HEK293 (cell line): ENCODE results near the gene MLLT6.

Experiments used
- CTCF ChIA-PET: fragments of 350-600 bp; formaldehyde crosslinking; extraction: SDS; loops from one replicate; lab custom pipeline; 2021; ENCODE audit warnings: antibody characterized with exemption; lab: Yijun Ruan, JAX
- POLR2A ChIA-PET: fragments of 300-600 bp; formaldehyde crosslinking; extraction: SDS; loops from one replicate; lab custom pipeline; 2020; ENCODE audit warnings: antibody characterized with exemption, inconsistent platforms; lab: Yijun Ruan, JAX
- H3K27ac ChIP-seq: fragments of 200-500 bp; sonication (Bioruptor generic); 2 replicates; pipeline ENCODE4 v1.5.1; 2014; ENCODE audit warnings: low read depth, low read length, control low read depth, inconsistent platforms; ENCODE audit errors: extremely low read depth
- H3K36me3 ChIP-seq, 2 experiments: fragments of 200-500 bp in 1 of 2; sonication (Bioruptor generic) in 1 of 2; 1 replicate in 1 of 2; 2 replicates in 1 of 2; pipeline ENCODE4 v1.5.1; 2014 to 2017; ENCODE audit warnings: inconsistent platforms in 2 of 2, low read length in 2 of 2; ENCODE audit not compliant: control insufficient read depth in 2 of 2, insufficient read depth in 1 of 2
- H3K4me1 ChIP-seq: fragments of 200-500 bp; sonication (Bioruptor generic); 2 replicates; pipeline ENCODE4 v1.5.1; 2014; ENCODE audit warnings: mild to moderate bottlenecking, low read length, inconsistent platforms; ENCODE audit not compliant: control insufficient read depth, insufficient read depth
- H3K4me3 ChIP-seq: 2 replicates; pipeline ENCODE4 v1.5.1; 2011; ENCODE audit warnings: low read depth, mild to moderate bottlenecking, control low read depth, low read length, moderate library complexity
- H3K9me3 ChIP-seq: fragments of 200-500 bp; sonication (Bioruptor generic); 2 replicates; pipeline ENCODE4 v1.5.1; 2014; ENCODE audit warnings: low read depth, low read length, inconsistent platforms; ENCODE audit not compliant: control insufficient read depth, insufficient read depth
- BCL11A ChIP-seq: fragments of 450-650 bp; formaldehyde crosslinking; IDR thresholded peaks from 2 replicates; pipeline ENCODE4 v1.5.1; 2016; ENCODE audit warnings: low read depth, missing biosample characterization, missing genetic modification characterization
- BCL11B ChIP-seq: fragments of 450-650 bp; formaldehyde crosslinking; IDR thresholded peaks from 2 replicates; pipeline ENCODE4 v1.5.1; 2016; ENCODE audit warnings: low read depth, missing biosample characterization, missing genetic modification characterization
- HOXC10 ChIP-seq: sonication (generic); formaldehyde crosslinking; IDR thresholded peaks from 2 replicates; pipeline ENCODE4 v1.8.1; 2023; ENCODE audit warnings: mild to moderate bottlenecking, missing genetic modification reagents
- KLF8 ChIP-seq: fragments of 450-650 bp; formaldehyde crosslinking; IDR thresholded peaks from 2 replicates; pipeline ENCODE4 v1.5.1; 2016; ENCODE audit warnings: missing biosample characterization, missing genetic modification characterization
- KLF9 ChIP-seq: fragments of 450-650 bp; formaldehyde crosslinking; IDR thresholded peaks from 2 replicates; pipeline ENCODE4 v1.5.1; 2016; ENCODE audit warnings: missing biosample characterization, missing genetic modification characterization, low read depth
- OVOL3 ChIP-seq: fragments of 450-650 bp; formaldehyde crosslinking; IDR thresholded peaks from 2 replicates; pipeline ENCODE4 v1.5.1; 2016; ENCODE audit warnings: missing biosample characterization, missing genetic modification characterization
- SALL2 ChIP-seq: fragments of 450-650 bp; formaldehyde crosslinking; IDR thresholded peaks from 2 replicates; pipeline ENCODE4 v1.5.0; 2017; ENCODE audit warnings: missing biosample characterization, mild to moderate bottlenecking, missing genetic modification characterization, borderline replicate concordance
- TSHZ1 ChIP-seq: fragments of 450-650 bp; formaldehyde crosslinking; IDR thresholded peaks from 2 replicates; pipeline ENCODE4 v1.5.1; 2016; ENCODE audit warnings: missing biosample characterization, missing genetic modification characterization, borderline replicate concordance
- ZBTB11 ChIP-seq: fragments of 450-650 bp; formaldehyde crosslinking; conservative IDR thresholded peaks from 2 replicates; pipeline ENCODE4 v1.5.1; 2016; ENCODE audit warnings: low read depth, missing biosample characterization, missing genetic modification characterization
- ZBTB48 ChIP-seq: fragments of 450-650 bp; formaldehyde crosslinking; IDR thresholded peaks from 2 replicates; pipeline ENCODE4 v1.5.1; 2016; ENCODE audit warnings: missing biosample characterization, missing genetic modification characterization
- ZNF146 ChIP-seq: fragments of 450-650 bp; formaldehyde crosslinking; IDR thresholded peaks from 2 replicates; pipeline ENCODE4 v1.5.1; 2016; ENCODE audit warnings: missing biosample characterization, missing genetic modification characterization
- ZNF248 ChIP-seq: fragments of 450-650 bp; formaldehyde crosslinking; IDR thresholded peaks from 2 replicates; pipeline ENCODE4 v1.5.1; 2017; ENCODE audit warnings: missing biosample characterization, missing genetic modification characterization
- ZNF324 ChIP-seq: fragments of 450-650 bp; formaldehyde crosslinking; IDR thresholded peaks from 2 replicates; pipeline ENCODE4 v1.5.1; 2016; ENCODE audit warnings: missing biosample characterization, missing genetic modification characterization
- ZNF585B ChIP-seq: fragments of 450-650 bp; formaldehyde crosslinking; IDR thresholded peaks from 2 replicates; pipeline ENCODE4 v1.5.1; 2016; ENCODE audit warnings: missing biosample characterization, missing genetic modification characterization
- ZNF624 ChIP-seq: fragments of 450-650 bp; formaldehyde crosslinking; IDR thresholded peaks from 2 replicates; pipeline ENCODE4 v1.5.1; 2017; ENCODE audit warnings: missing biosample characterization, missing genetic modification characterization
- ZNF629 ChIP-seq: fragments of 450-650 bp; formaldehyde crosslinking; IDR thresholded peaks from 2 replicates; pipeline ENCODE4 v1.5.1; 2017; ENCODE audit warnings: missing biosample characterization, missing genetic modification characterization
- ZNF768 ChIP-seq: fragments of 450-650 bp; formaldehyde crosslinking; IDR thresholded peaks from 2 replicates; pipeline ENCODE4 v1.5.1; 2018; ENCODE audit warnings: missing biosample characterization, mild to moderate bottlenecking, missing genetic modification characterization
- ZNF777 ChIP-seq: fragments of 450-650 bp; formaldehyde crosslinking; IDR thresholded peaks from 2 replicates; pipeline ENCODE4 v1.5.1; 2017; ENCODE audit warnings: missing biosample characterization, missing genetic modification characterization, borderline replicate concordance
- ZNF792 ChIP-seq: fragments of 450-650 bp; formaldehyde crosslinking; IDR thresholded peaks from 2 replicates; pipeline ENCODE4 v1.5.1; 2016; ENCODE audit warnings: missing biosample characterization, missing genetic modification characterization
- ZSCAN18 ChIP-seq: fragments of 450-650 bp; formaldehyde crosslinking; IDR thresholded peaks from 2 replicates; pipeline ENCODE4 v1.5.1; 2016; ENCODE audit warnings: missing biosample characterization, missing genetic modification characterization
- ZSCAN5A ChIP-seq: fragments of 450-650 bp; formaldehyde crosslinking; IDR thresholded peaks from 2 replicates; pipeline ENCODE4 v1.5.1; 2016; ENCODE audit warnings: missing biosample characterization, missing genetic modification characterization

Gene MLLT6

GRCh38 chr17:38702166-38702915, 2.7 kb upstream of the MLLT6 start (continued):
- TF ChIP-seq ZNF792 (tag by site-specific recombination) = peak; percentile 99
- TF ChIP-seq ZNF629 (tag by site-specific recombination) = peak; percentile 73
- TF ChIP-seq OVOL3 (tag by site-specific recombination) = peak; percentile 43; the same call in 1 of the 2 replicates
- no peak for TF ChIP-seq ZNF624
- TF ChIP-seq ZNF777 = no peak
- peak; percentile 72 for TF ChIP-seq ZBTB11
- TF ChIP-seq BCL11A (tag by site-specific recombination) = 0 out of 2 replicates have a peak, but pooled peaks have one; percentile 23
- peak; percentile 71 for TF ChIP-seq KLF8
- TF ChIP-seq ZNF324 (tag by site-specific recombination) = peak; percentile 71

GRCh38 chr17:38702916-38703741, 1.9 kb upstream of the MLLT6 start:
- CTCF ChIA-PET = interaction anchor here (0.6 to 1.0 kb wide), 3 partner anchors 21 to 161 kb away, joined by 3 read pairs; no protein-coding TSS in a partner anchor
- 0 out of 2 replicates have a peak, but pooled peaks have one; percentile 49 for TF ChIP-seq ZNF768 (tag by site-specific recombination)
- TF ChIP-seq ZNF585B (tag by site-specific recombination) = no peak
- no peak for TF ChIP-seq ZBTB48 (tag by site-specific recombination)
- no peak for TF ChIP-seq ZSCAN18 (tag by site-specific recombination)
- TF ChIP-seq ZBTB11 = no peak
- no peak for TF ChIP-seq ZNF146 (tag by site-specific recombination)
- no peak for TF ChIP-seq KLF9
- TF ChIP-seq ZSCAN5A (tag by site-specific recombination) = 0 out of 2 replicates have a peak, but pooled peaks have one; percentile 31
- no peak for TF ChIP-seq TSHZ1 (tag by site-specific recombination)
- peak; percentile 57; the same call in 1 of the 2 replicates for TF ChIP-seq HOXC10 (CRISPR knock-in tag)
- no peak for TF ChIP-seq BCL11B (tag by site-specific recombination)
- TF ChIP-seq SALL2 (tag by site-specific recombination) = no peak
- TF ChIP-seq ZNF248 (tag by site-specific recombination) = no peak

More at GRCh38 chr17:38702916-38703741, 1.9 kb upstream of the MLLT6 start:
- H3K9me3 ChIP-seq = no peaks in the 10 kb centered on the region
- peaks cover 3 to 10% of the 10 kb centered on the region in 2 experiments; a peak in 1 of 3 replicates for H3K36me3 ChIP-seq
- peak overlapping the region; percentile 76 for H3K27ac ChIP-seq
- H3K4me1 ChIP-seq = peaks cover 10% of the 10 kb centered on the region
- POLR2A ChIA-PET = interaction anchor here (0.5 to 2.2 kb wide), 4 partner anchors 12 to 250 kb away, joined by 3 to 20 read pairs (median 6); partner anchors contain the start of gene PSMB3
- H3K4me3 ChIP-seq = peak overlapping the region; percentile 60
